Measurements from ENCODE around the gene PRKCG.

PRKCG gene

DNA sequence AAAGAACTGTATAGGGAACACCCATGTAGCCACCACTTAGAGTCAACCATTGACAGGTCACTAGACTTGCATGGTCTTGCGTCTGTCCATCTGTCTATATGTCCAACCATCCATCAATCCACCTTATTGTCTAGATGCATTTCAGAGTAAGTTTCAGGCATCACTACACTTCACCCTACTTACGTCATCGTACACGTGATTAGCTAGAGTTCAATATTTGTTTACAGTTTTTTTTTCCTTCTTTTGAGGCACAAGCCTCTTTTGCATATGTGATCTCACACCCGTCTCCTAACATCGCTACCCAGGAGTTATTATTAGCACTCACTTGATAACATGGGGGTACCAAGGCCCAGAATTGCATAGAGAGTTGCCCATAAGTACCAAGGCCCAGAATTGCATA is 34.0 kb downstream of the PRKCG start:
- Histone ChIP-seq H3K4me2 (ENCODE audit: low read depth, low read length, poor library complexity, severe bottlenecking) (no peak overlapping the region), H3K9ac (ENCODE audit: low read length) (no peak overlapping the region), H3K27me3 (ENCODE audit: low read length) (no peaks in the 10 kb centered on the region), H3K4me3 (ENCODE audit: insufficient read depth, low read length, poor library complexity, severe bottlenecking) (no peak overlapping the region), H3K36me3 (ENCODE audit: low read length) (no peaks in the 10 kb centered on the region), H3K79me2 (ENCODE audit: insufficient read depth, low read length) (no peaks in the 10 kb centered on the region), H4K20me1 (ENCODE audit: low read depth, low read length) (no peaks in the 10 kb centered on the region), H3K27ac (ENCODE audit: low read depth, low read length) (no peak overlapping the region), H3F3A (ENCODE audit: insufficient read depth) (no peaks in the 10 kb centered on the region), H3K9me3 (ENCODE audit: insufficient read depth, low read length) (no peaks in the 10 kb centered on the region), H2AFZ (ENCODE audit: low read depth, low read length, severe bottlenecking) (no peak overlapping the region), H3K9me2 (replicated peaks; ENCODE audit: insufficient read depth, low read length) (no peaks in the 10 kb centered on the region)
- TF ChIP-seq EZH2phosphoT487 (conservative IDR thresholded peaks at IDR 0.05; ENCODE audit: low read length), result no peak
- TF ChIP-seq, protein P1, sequence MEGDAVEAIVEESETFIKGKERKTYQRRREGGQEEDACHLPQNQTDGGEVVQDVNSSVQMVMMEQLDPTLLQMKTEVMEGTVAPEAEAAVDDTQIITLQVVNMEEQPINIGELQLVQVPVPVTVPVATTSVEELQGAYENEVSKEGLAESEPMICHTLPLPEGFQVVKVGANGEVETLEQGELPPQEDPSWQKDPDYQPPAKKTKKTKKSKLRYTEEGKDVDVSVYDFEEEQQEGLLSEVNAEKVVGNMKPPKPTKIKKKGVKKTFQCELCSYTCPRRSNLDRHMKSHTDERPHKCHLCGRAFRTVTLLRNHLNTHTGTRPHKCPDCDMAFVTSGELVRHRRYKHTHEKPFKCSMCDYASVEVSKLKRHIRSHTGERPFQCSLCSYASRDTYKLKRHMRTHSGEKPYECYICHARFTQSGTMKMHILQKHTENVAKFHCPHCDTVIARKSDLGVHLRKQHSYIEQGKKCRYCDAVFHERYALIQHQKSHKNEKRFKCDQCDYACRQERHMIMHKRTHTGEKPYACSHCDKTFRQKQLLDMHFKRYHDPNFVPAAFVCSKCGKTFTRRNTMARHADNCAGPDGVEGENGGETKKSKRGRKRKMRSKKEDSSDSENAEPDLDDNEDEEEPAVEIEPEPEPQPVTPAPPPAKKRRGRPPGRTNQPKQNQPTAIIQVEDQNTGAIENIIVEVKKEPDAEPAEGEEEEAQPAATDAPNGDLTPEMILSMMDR (IDR thresholded peaks at IDR 0.05; ENCODE audit: insufficient read depth, low read length, poor library complexity, severe bottlenecking), result no peak

DNA sequence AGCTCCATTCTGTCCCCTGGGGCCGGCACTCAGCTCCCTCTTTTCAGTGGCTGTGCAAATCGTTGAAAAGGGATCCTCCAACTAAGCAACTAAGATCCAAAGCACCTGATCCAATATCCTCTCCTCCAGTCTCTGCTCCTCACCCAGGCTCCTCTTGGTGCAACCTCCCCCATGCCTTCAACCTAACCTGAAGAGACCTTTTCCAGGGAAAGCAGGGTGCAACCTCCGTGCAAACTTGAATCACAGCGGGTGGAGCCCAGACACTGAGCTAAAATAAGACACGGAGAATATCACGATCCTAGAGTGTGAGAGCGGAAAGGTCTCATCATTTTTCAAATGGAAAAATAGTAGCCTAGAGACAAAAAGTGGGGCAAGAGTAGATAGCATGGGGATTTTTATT is 35.4 kb downstream of the PRKCG start:
- H3K9me2 ChIP-seq (replicated peaks; ENCODE audit: insufficient read depth, low read length), result no peaks in the 10 kb centered on the region
- no peak overlapping the region for H3K4me2 ChIP-seq (ENCODE audit: low read depth, low read length, poor library complexity, severe bottlenecking)
- TF ChIP-seq, protein P1 (IDR thresholded peaks at IDR 0.05; ENCODE audit: insufficient read depth, low read length, poor library complexity, severe bottlenecking), result no peak
- no peak for TF ChIP-seq EZH2phosphoT487 (conservative IDR thresholded peaks at IDR 0.05; ENCODE audit: low read length)
- H3K79me2 ChIP-seq (ENCODE audit: insufficient read depth, low read length), result no peaks in the 10 kb centered on the region
- H3K9me3 ChIP-seq (ENCODE audit: insufficient read depth, low read length), result no peaks in the 10 kb centered on the region
- H4K20me1 ChIP-seq (ENCODE audit: low read depth, low read length), result no peaks in the 10 kb centered on the region
- H2AFZ ChIP-seq (ENCODE audit: low read depth, low read length, severe bottlenecking), result no peak overlapping the region
- no peaks in the 10 kb centered on the region for H3K27me3 ChIP-seq (ENCODE audit: low read length)
- no peaks in the 10 kb centered on the region for H3K36me3 ChIP-seq (ENCODE audit: low read length)
- no peaks in the 10 kb centered on the region for H3F3A ChIP-seq (ENCODE audit: insufficient read depth)
- no peak overlapping the region for H3K9ac ChIP-seq (ENCODE audit: low read length)
- no peak overlapping the region for H3K27ac ChIP-seq (ENCODE audit: low read depth, low read length)
- H3K4me3 ChIP-seq (ENCODE audit: insufficient read depth, low read length, poor library complexity, severe bottlenecking), result no peak overlapping the region

DNA sequence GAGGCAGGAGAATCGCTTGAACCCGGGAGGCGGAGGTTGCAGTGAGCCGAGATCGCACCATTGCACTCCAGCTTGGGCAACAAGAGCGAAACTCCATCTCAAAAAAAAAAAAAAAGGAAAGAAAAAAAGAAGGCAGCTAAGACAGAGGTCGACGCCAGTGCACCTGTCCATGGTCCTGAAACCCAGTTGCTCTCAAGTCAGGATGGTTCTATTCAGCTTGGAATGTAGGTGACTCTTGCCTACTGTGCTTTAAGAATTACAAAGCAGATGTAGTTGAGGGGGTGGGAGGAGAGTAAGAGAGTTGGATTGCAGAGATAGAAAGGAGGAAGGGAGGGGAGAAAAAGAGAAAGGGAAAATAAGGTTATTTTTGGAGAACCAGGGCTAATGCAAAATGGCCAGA is 45.7 kb downstream of the PRKCG start:
- Histone ChIP-seq H3K36me3 (ENCODE audit: low read length) (no peaks in the 10 kb centered on the region), H3K79me2 (ENCODE audit: insufficient read depth, low read length) (no peaks in the 10 kb centered on the region), H3K4me2 (ENCODE audit: low read depth, low read length, poor library complexity, severe bottlenecking) (no peak overlapping the region), H4K20me1 (ENCODE audit: low read depth, low read length) (no peaks in the 10 kb centered on the region), H3K27ac (ENCODE audit: low read depth, low read length) (no peak overlapping the region), H3K27me3 (ENCODE audit: low read length) (no peaks in the 10 kb centered on the region), H3K9ac (ENCODE audit: low read length) (no peak overlapping the region), H3K4me3 (ENCODE audit: insufficient read depth, low read length, poor library complexity, severe bottlenecking) (no peak overlapping the region), H3K9me3 (ENCODE audit: insufficient read depth, low read length) (no peaks in the 10 kb centered on the region), H3K9me2 (replicated peaks; ENCODE audit: insufficient read depth, low read length) (no peaks in the 10 kb centered on the region), H2AFZ (ENCODE audit: low read depth, low read length, severe bottlenecking) (no peak overlapping the region), H3F3A (ENCODE audit: insufficient read depth) (no peaks in the 10 kb centered on the region)
- TF ChIP-seq, protein P1 (IDR thresholded peaks at IDR 0.05; ENCODE audit: insufficient read depth, low read length, poor library complexity, severe bottlenecking), result no peak
- no peak for TF ChIP-seq EZH2phosphoT487 (conservative IDR thresholded peaks at IDR 0.05; ENCODE audit: low read length)
